ENCODE results near the gene DNASE1L2.
A peak's percentile ranks its signal among the peaks of the same experiment; 100 is the strongest.

The DNASE1L2 gene

GRCh38 chr16:2190002-2190658 is 46.1 kb upstream of the DNASE1L2 start:
- H3K9me3 ChIP-seq (ENCODE audit: severe bottlenecking): no peaks in the 10 kb centered on the region

GRCh38 chr16:2190659-2191445 is 45.4 kb upstream of the DNASE1L2 start:
- TF ChIP-seq CTCF (IDR thresholded peaks at IDR 0.05; ENCODE audit: low read depth, low read length): no peak
- DNase-seq: no peak
- Histone ChIP-seq H3K9me3 (ENCODE audit: severe bottlenecking) (no peaks in the 10 kb centered on the region), H3K4me3 (ENCODE audit: low read depth, low read length) (no peak overlapping the region), H3K36me3 (peaks cover 29% of the 10 kb centered on the region), H3K27ac (no peak overlapping the region; the same call in 1 of the 2 replicates), H3K27me3 (ENCODE audit: insufficient read depth, low read depth, severe bottlenecking) (no peaks in the 10 kb centered on the region)

More at GRCh38 chr16:2190002-2190658, 46.1 kb upstream of the DNASE1L2 start:
- no peaks in the 10 kb centered on the region for H3K27me3 ChIP-seq (ENCODE audit: insufficient read depth, low read depth, severe bottlenecking)
- peaks cover 29% of the 10 kb centered on the region for H3K36me3 ChIP-seq
- no peak for DNase-seq
- no peak for TF ChIP-seq CTCF (IDR thresholded peaks at IDR 0.05; ENCODE audit: low read depth, low read length)
- no peak overlapping the region; the same call in 1 of the 2 replicates for H3K27ac ChIP-seq
- H3K4me3 ChIP-seq (ENCODE audit: low read depth, low read length): no peak overlapping the region

GRCh38 chr16:2191446-2191706 is 44.9 kb upstream of the DNASE1L2 start:
- no peaks in the 10 kb centered on the region for H3K9me3 ChIP-seq (ENCODE audit: severe bottlenecking)
- H3K27ac ChIP-seq: no peak overlapping the region
- H3K4me3 ChIP-seq (ENCODE audit: low read depth, low read length): no peak overlapping the region
- no peak for TF ChIP-seq CTCF (IDR thresholded peaks at IDR 0.05; ENCODE audit: low read depth, low read length)
- H3K27me3 ChIP-seq (ENCODE audit: insufficient read depth, low read depth, severe bottlenecking): no peaks in the 10 kb centered on the region
- H3K36me3 ChIP-seq: peaks cover 29% of the 10 kb centered on the region
- no peak for DNase-seq

GRCh38 chr16:2194166-2194834 is 41.9 kb upstream of the DNASE1L2 start:
- Histone ChIP-seq H3K27ac (no peak overlapping the region), H3K27me3 (ENCODE audit: insufficient read depth, low read depth, severe bottlenecking) (no peaks in the 10 kb centered on the region), H3K4me3 (ENCODE audit: low read depth, low read length) (no peak overlapping the region), H3K36me3 (peaks cover 9% of the 10 kb centered on the region; the same call in 1 of the 2 replicates), H3K9me3 (ENCODE audit: severe bottlenecking) (no peaks in the 10 kb centered on the region)
- no peak for TF ChIP-seq CTCF (IDR thresholded peaks at IDR 0.05; ENCODE audit: low read depth, low read length)
- DNase-seq: peak; percentile 57

GRCh38 chr16:2194852-2195321 is 41.4 kb upstream of the DNASE1L2 start:
- Histone ChIP-seq H3K4me3 (ENCODE audit: low read depth, low read length) (peak overlapping the region; percentile 51), H3K9me3 (ENCODE audit: severe bottlenecking) (no peaks in the 10 kb centered on the region), H3K36me3 (peaks cover 7% of the 10 kb centered on the region; the same call in 1 of the 2 replicates), H3K27ac (no peak overlapping the region; the same call in 1 of the 2 replicates), H3K27me3 (ENCODE audit: insufficient read depth, low read depth, severe bottlenecking) (no peaks in the 10 kb centered on the region)
- DNase-seq: peak; percentile 81
- TF ChIP-seq CTCF (IDR thresholded peaks at IDR 0.05; ENCODE audit: low read depth, low read length): peak; percentile 87
